GM19351 (cell line): ENCODE results near the gene IPO11.
A peak's percentile ranks its signal among the peaks of the same experiment; 100 is the strongest.
"Not testable (repeated sequence)": the region's sequence is repeated elsewhere in the genome, so short reads cannot be mapped to it uniquely, and the experiment has no call there.

ENCODE experiments used
- ATAC-seq: cut with Tn5 transposase; IDR thresholded peaks from one replicate; pipeline ENCODE4 v1.9.1; 2021; ENCODE audit warnings: mild to moderate bottlenecking, moderate library complexity; ENCODE audit not compliant: unreplicated experiment

IPO11 gene

DNA sequence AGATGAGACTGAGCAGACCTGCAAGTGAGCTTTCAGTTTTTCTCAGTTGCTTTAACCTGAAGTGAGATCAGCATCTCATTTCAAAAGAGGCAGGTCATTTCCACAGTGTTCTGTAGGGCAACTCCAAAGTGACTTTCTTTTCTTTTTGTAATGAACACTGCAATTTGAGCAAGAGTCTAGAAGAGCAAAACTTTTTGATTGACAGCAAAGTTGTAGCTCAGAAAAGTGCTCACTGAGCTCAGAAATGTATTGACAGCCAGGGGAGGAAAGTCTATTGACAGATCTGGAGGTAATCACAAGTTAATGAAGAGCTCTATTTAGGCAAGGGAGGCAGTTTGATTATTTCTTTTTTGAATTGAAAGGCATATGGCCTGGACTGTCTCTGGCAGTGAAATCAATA, 220.7 kb downstream of the IPO11 start:
- ATAC-seq: no peak

DNA sequence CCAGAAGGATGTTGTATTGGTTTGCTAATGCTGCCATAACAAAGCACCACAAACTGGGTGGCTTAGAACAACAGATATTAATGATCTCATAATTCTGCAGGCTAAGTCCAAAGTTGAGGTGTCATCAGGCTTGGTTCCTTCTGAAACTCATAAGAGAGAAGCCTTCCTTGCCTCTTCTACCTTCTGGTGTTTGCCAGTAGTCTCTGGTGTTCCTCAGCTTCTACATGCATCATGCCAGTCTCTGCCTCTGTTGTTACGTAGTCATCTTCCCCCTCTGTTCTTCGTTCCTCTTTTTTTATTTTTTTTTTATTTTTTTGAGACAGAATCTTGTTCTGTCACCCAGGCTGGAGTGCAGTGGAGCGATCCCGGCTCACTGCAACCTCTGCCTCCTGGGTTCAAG, 227.9 kb downstream of the IPO11 start:
- ATAC-seq: peak; percentile 45

DNA sequence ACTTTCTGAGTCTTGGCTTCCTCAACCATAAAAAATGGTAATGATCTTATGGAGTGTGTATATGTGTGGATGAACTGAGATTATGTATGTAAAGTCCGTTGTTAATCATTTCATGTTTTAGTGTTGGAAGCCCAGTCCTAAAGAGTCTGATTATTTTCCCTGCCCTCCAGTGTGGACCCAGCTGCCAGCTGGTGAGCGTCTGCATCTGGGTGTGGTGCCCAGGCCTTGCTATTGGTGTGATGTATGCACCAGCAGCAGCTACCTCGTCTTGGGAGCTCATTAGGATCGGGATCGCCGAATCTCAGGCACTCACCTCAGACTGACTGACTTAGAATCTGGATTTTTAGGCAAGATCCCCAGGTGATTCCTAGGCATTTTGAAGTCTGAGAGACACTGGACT, 229.9 kb downstream of the IPO11 start:
- ATAC-seq: no peak

- ATAC-seq: no peak
Observed at GRCh38 chr5:62643556-62644451, 231.2 kb downstream of the IPO11 start.

GRCh38 chr5:62645223-62645622, 232.7 kb downstream of the IPO11 start:
- no peak for ATAC-seq

DNA sequence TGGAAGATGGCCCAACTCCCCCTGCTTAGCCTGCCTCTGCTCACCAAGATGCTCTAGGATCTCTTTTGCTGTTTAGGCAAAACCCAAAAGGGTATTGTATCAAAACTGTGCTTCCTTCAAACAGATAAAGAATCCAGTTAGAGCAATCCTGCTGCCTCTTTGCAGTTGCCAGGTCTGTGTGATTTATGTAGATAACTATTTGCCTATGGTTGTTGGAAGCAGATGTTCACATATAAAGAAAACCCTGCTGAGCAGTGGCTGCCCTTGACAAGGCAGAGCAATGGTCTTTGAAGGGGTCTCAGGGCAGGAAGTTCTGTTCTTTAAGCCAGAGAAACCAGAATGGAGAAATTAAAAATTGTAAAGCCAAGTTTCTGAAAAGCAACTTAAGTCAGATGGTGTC, 234.7 kb downstream of the IPO11 start:
- no peak for ATAC-seq

- no peak for ATAC-seq
Observed at GRCh38 chr5:62649025-62649424, 236.5 kb downstream of the IPO11 start.

DNA sequence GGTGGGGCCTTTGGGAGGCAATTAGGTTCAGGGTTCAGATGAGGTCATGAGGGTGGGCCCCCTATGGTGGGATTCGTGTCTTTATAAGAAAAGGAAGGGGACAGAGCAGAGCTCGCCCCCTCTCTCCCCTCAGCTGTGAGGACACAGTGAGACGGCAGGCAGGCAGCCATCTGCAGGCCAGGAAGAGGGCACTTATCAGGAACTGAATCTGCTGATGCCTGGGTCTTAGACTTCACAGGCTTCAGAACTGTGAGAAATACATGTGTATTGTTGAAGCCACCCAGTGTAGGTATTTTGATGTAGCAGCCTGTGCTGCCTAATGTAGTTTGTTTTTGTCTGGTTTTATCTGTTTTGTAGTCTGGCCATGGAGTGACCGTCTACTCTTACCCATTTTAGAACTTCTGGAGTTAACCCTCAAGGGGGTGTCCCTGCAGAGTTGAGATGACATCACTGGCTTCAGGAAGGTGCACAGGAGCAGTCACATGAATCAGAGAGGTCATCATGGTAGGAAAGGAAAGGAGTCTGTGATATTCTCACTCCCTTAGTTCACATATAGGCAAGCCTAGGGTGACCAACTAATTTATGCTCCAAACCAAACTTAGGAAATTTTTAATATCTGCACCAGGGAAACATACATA, 237.0 kb downstream of the IPO11 start:
- ATAC-seq: peak; percentile 51

- no peak for ATAC-seq
Observed at GRCh38 chr5:62650197-62650596, 237.6 kb downstream of the IPO11 start.

- no peak for ATAC-seq
Observed at GRCh38 chr5:62652225-62652624, 239.7 kb downstream of the IPO11 start.

GRCh38 chr5:62653001-62653863, 240.7 kb downstream of the IPO11 start:
- ATAC-seq: no peak

DNA sequence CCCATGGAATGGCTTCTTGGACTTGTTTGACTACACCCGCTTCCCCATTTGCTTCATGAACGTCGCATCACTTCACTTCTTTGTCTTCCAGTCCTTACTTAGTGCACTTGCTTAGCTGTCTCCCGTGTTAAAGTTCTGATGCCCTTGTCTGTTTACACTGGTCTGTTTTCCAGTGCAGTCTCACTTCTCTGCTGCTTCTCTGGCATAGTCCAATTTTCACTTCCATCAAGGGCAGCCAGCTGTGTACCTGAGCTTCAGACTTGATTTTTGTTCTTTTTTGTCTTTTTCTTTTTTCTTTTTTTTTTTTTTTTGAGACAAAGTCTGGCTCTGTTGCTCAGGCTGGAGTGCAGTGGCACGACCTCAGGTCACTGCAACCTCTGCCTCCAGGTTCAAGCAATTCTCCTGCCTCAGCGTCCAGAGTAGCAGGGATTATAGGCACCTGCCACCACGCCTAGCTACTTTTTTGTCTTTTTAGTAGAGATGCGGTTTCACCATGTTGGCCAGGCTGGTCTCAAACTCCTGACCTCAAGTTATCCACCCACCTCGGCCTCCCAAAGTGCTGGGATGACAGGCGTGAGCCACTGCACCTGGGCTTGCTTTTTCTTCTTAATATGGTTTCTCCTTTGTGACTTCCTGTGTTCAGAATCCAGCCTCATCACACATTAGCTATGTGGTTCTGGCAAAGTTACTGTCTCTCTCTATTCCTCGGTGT, 241.5 kb downstream of the IPO11 start:
- ATAC-seq: no peak

DNA sequence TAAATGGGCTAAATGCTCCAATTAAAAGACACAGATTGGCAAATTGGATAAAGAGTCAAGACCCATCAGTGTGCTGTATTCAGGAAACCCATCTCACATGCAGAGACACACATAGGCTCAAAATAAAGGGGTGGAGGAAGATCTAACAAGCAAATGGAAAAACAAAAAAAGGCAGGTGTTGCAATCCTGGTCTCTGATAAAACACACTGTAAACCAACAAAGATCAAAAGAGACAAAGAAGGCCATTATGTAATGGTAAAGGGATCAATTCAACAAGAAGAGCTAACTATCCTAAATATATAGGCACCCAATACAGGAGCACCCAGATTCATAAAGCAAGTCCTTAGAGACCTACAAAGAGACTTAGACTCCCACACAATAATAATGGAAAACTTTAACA, 245.2 kb downstream of the IPO11 start:
- not testable (repeated sequence) for ATAC-seq

GRCh38 chr5:62661126-62661525, 248.6 kb downstream of the IPO11 start:
- no peak for ATAC-seq

DNA sequence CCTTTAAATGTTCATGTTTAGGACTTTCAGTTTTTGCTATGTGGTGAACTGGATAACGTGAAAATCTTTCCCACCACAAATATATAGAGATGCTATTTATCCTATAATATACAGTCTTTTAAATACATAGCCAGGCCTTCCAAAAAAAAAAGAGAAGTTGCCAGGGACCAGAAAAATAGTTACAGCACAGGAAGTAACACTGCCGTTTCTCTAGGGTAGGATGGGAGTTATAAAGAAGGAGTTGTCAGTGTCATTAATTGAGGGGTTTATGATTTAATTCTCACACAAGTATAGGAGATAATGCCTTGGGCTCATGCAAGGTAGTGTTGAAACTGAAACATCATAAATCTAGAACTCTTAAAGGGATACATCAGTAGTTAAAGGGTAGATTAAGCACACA, 250.0 kb downstream of the IPO11 start:
- no peak for ATAC-seq

- ATAC-seq: no peak
Observed at GRCh38 chr5:62671479-62671878, 258.9 kb downstream of the IPO11 start.

DNA sequence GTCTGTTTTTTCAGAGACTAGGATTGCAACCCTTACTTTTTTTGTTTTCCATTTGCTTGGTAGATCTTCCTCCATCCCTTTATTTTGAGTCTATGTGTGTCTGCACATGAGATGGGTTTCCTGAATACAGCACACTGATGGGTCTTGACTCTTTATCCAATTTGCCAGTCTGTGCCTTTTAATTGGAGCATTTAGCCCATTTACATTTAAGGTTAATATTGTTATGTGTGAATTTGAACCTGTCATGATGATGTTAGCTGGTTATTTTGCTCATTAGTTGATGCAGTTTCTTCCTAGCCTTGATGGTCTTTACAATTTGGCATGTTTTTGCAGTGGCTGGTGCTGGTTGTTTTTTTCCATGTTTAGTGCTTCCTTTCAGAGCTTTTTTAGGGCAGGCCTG, 264.0 kb downstream of the IPO11 start:
- not testable (repeated sequence) for ATAC-seq
